ENCODE measurements around the gene CABYR. TPM values are rescaled to one million over a fixed set of nuclear protein-coding genes. Genes with fewer than 3 reads are reported as not detected.

The CABYR gene
- total and polyA plus RNA-seq, 2 of the 13 experiments (the other 11 are each of a cell fraction or from before 2014, with no cell fraction given) = 0.71 to 0.88 TPM

DNA sequence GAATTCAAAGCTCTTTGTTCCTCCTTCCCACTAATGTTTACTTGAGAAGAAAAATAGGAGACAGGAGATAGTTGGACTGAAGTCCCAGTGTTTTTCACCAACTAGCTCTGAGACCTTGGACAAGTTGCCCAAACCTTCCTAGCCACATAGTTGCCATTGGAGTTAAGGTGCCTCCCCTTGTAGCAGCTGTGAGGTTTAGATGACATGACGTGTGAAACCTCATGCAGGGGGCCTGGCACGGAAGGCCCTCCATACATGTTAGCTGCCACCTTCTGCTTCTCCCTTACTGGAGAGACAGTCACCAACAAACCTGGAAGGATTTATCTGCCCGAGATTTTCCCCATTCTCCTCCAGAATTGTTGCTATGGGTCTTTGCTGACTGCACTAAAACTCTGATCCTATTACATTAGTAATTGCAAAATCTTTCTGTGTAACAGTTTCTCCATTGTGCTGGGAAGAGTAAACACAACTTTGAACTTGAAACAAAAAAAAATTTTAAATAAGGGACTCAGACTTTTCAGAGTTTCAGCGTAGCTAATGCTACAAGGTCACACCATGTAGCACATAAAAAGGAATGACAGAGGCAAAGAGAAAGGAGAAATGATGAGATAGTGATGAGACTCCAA is 23.8 kb upstream of the CABYR start (continued):
- no peak for TF ChIP-seq CREB1 (IDR thresholded peaks at IDR 0.05)
- TF ChIP-seq CREB1 (CRISPR knock-in tag; IDR thresholded peaks at IDR 0.05) = peak; percentile 35; the same call in 1 of the 2 replicates
- no peak for TF ChIP-seq ZBTB14 (CRISPR knock-in tag; IDR thresholded peaks at IDR 0.05)
- TF ChIP-seq TBL1XR1 (IDR thresholded peaks at IDR 0.05; ENCODE audit: borderline replicate concordance, low read length, partially characterized antibody) = peak; percentile 82
- no peak for TF ChIP-seq ETV6 (CRISPR knock-in tag; conservative IDR thresholded peaks at IDR 0.05)
- no peak for TF ChIP-seq MIER2 (CRISPR knock-in tag; IDR thresholded peaks at IDR 0.05)
- no peak for TF ChIP-seq SYNCRIP (IDR thresholded peaks at IDR 0.05; ENCODE audit: insufficient read depth, low read depth, low read length)
- TF ChIP-seq CREM (IDR thresholded peaks at IDR 0.05) = peak; percentile 50; the same call in 1 of the 2 replicates
- TF ChIP-seq CREM (CRISPR knock-in tag; IDR thresholded peaks at IDR 0.05) = no peak
- no peak for TF ChIP-seq EED (CRISPR knock-in tag; IDR thresholded peaks at IDR 0.05)
- TF ChIP-seq ZNF432 (CRISPR knock-in tag; IDR thresholded peaks at IDR 0.05; ENCODE audit: borderline replicate concordance) = no peak
- TF ChIP-seq SOX13 (IDR thresholded peaks at IDR 0.05) = 0 out of 2 replicates have a peak, but pooled peaks have one; percentile 36
- TF ChIP-seq SOX13 (CRISPR knock-in tag; conservative IDR thresholded peaks at IDR 0.05 in 1 of 2, IDR thresholded peaks at IDR 0.05 in 1 of 2) = peak in 1 of 2 experiments; percentile 86; a peak in 2 of 4 replicates
- TF ChIP-seq, protein P1, sequence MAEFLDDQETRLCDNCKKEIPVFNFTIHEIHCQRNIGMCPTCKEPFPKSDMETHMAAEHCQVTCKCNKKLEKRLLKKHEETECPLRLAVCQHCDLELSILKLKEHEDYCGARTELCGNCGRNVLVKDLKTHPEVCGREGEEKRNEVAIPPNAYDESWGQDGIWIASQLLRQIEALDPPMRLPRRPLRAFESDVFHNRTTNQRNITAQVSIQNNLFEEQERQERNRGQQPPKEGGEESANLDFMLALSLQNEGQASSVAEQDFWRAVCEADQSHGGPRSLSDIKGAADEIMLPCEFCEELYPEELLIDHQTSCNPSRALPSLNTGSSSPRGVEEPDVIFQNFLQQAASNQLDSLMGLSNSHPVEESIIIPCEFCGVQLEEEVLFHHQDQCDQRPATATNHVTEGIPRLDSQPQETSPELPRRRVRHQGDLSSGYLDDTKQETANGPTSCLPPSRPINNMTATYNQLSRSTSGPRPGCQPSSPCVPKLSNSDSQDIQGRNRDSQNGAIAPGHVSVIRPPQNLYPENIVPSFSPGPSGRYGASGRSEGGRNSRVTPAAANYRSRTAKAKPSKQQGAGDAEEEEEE (CRISPR knock-in tag; IDR thresholded peaks at IDR 0.05; ENCODE audit: borderline replicate concordance) = no peak
- TF ChIP-seq GFI1 (CRISPR knock-in tag; IDR thresholded peaks at IDR 0.05; ENCODE audit: borderline replicate concordance) = no peak
- TF ChIP-seq MYPOP (CRISPR knock-in tag; IDR thresholded peaks at IDR 0.05) = no peak
- 0 out of 2 replicates have a peak, but pooled peaks have one; percentile 23 for TF ChIP-seq ARNTL (CRISPR knock-in tag; IDR thresholded peaks at IDR 0.05)
- TF ChIP-seq BCL3 (CRISPR knock-in tag; IDR thresholded peaks at IDR 0.05) = no peak
- no peak for TF ChIP-seq ZNF549 (CRISPR knock-in tag; IDR thresholded peaks at IDR 0.05)
- TF ChIP-seq SOX6 (IDR thresholded peaks at IDR 0.05) = no peak
- peak; percentile 88 for TF ChIP-seq SOX6 (CRISPR knock-in tag; IDR thresholded peaks at IDR 0.05)
- no peak for TF ChIP-seq CC2D1A (CRISPR knock-in tag; IDR thresholded peaks at IDR 0.05)
- no peak for TF ChIP-seq SAFB2 (CRISPR knock-in tag; IDR thresholded peaks at IDR 0.05; ENCODE audit: borderline replicate concordance, low read depth)
- TF ChIP-seq, protein P2, sequence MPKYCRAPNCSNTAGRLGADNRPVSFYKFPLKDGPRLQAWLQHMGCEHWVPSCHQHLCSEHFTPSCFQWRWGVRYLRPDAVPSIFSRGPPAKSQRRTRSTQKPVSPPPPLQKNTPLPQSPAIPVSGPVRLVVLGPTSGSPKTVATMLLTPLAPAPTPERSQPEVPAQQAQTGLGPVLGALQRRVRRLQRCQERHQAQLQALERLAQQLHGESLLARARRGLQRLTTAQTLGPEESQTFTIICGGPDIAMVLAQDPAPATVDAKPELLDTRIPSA (CRISPR knock-in tag; IDR thresholded peaks at IDR 0.05; ENCODE audit: borderline replicate concordance) = no peak
- no peak for TF ChIP-seq YEATS2 (CRISPR knock-in tag; IDR thresholded peaks at IDR 0.05; ENCODE audit: borderline replicate concordance)
- TF ChIP-seq RXRB (CRISPR knock-in tag; IDR thresholded peaks at IDR 0.05; ENCODE audit: borderline replicate concordance) = peak; percentile 21; the same call in 1 of the 2 replicates

Measured in HepG2 (cell line).